Endothelial cell of umbilical vein (primary cell): Measurements from ENCODE around the gene UCKL1. TPM values are rescaled to one million over a fixed set of nuclear protein-coding genes. Genes with fewer than 3 reads are reported as not detected.

Experiments used
- BruUV-seq: library from RNA; stranded (reverse); fragments of 400-500 nt; replicated peaks from 2 replicates; lab custom pipeline; 2021; lab: Mats Ljungman, UMichigan
- CTCF ChIA-PET: fragments of 300-600, 350-600 bp; sonication (Branson Sonifier 250); formaldehyde crosslinking; loops from one replicate; lab custom pipeline; 2021; ENCODE audit warnings: antibody characterized with exemption, inconsistent platforms; lab: Charles Lee
- POLR2A ChIA-PET: fragments of 300-600, 350-600 bp; sonication (Branson Sonifier 250); formaldehyde crosslinking; loops from one replicate; lab custom pipeline; 2021; ENCODE audit warnings: antibody characterized with exemption, inconsistent platforms; lab: Charles Lee
- DNase-seq: peaks from one replicate; pipeline ENCODE4 v3.0.0-alpha.2; 2011; ENCODE audit warnings: low read depth, low spot score
- FAIRE-seq: peaks from 2 replicates; lab custom pipeline; 2011; peaks lifted over from hg19 to GRCh38; lab: Jason Lieb, UNC
- H2AFZ ChIP-seq: 2 replicates; pipeline ENCODE4 v1.6.0; 2012; ENCODE audit warnings: low read depth, low read length, control low read depth, inconsistent platforms
- H3K27ac ChIP-seq: 2 replicates; pipeline ENCODE4 v1.5.1; 2011; ENCODE audit warnings: low read depth, mild to moderate bottlenecking, control low read depth, low read length, moderate library complexity; ENCODE audit not compliant: insufficient read depth
- H3K27me3 ChIP-seq, 2 experiments: 2 replicates each; pipeline versions ENCODE4 v1.6.0 to v1.6.1; 2011; ENCODE audit warnings: low read length in 2 of 2, mixed read lengths in 1 of 2; ENCODE audit not compliant: control insufficient read depth in 2 of 2, insufficient read depth in 2 of 2
- H3K36me3 ChIP-seq, 2 experiments: 2 replicates in 1 of 2; 3 replicates in 1 of 2; pipeline ENCODE4 v1.5.1; 2011; ENCODE audit warnings: low read length in 2 of 2, mild to moderate bottlenecking in 1 of 2, moderate library complexity in 1 of 2; ENCODE audit not compliant: control insufficient read depth in 2 of 2, insufficient read depth in 2 of 2; ENCODE audit errors: extremely low read depth in 1 of 2
- H3K4me1 ChIP-seq: 3 replicates; pipeline ENCODE4 v1.5.1; 2011; ENCODE audit warnings: mild to moderate bottlenecking, low read length; ENCODE audit not compliant: control insufficient read depth, insufficient read depth; ENCODE audit errors: extremely low read depth
- H3K4me2 ChIP-seq: 2 replicates; pipeline ENCODE4 v1.6.1; 2011; ENCODE audit warnings: low read length, control low read depth, mixed read lengths; ENCODE audit not compliant: insufficient read depth
- H3K4me3 ChIP-seq, 3 experiments: fragments of 200-600 bp in 1 of 3; sonication (generic), shearing (Covaris generic) in 1 of 3; replicated peaks in 1 of 3; 2 replicates each; pipeline ENCODE4 v1.5.1; 2011 to 2016; ENCODE audit warnings: control low read depth in 3 of 3, low read length in 3 of 3, mild to moderate bottlenecking in 2 of 3, inconsistent platforms in 1 of 3, low read depth in 1 of 3, moderate library complexity in 1 of 3; ENCODE audit not compliant: insufficient read depth in 1 of 3
- H3K79me2 ChIP-seq: 2 replicates; pipeline ENCODE4 v1.6.0; 2012; ENCODE audit warnings: low read length, inconsistent platforms; ENCODE audit not compliant: control insufficient read depth, insufficient read depth
- H3K9ac ChIP-seq: replicated peaks from 2 replicates; pipeline ENCODE3; 2011; ENCODE audit warnings: low read length, control low read depth; ENCODE audit not compliant: insufficient read depth; ENCODE audit errors: extremely low read depth
- H3K9me1 ChIP-seq: replicated peaks from 3 replicates; pipeline ENCODE4 v1.6.0; 2011; ENCODE audit warnings: mild to moderate bottlenecking, low read length; ENCODE audit not compliant: control insufficient read depth, insufficient read depth; ENCODE audit errors: extremely low read depth
- H3K9me3 ChIP-seq: replicated peaks from 2 replicates; pipeline ENCODE4 v1.5.1; 2012; ENCODE audit warnings: low read length, inconsistent platforms; ENCODE audit not compliant: control insufficient read depth, insufficient read depth
- H4K20me1 ChIP-seq: replicated peaks from 2 replicates; pipeline ENCODE3; 2011; ENCODE audit warnings: mild to moderate bottlenecking, low read length; ENCODE audit not compliant: control insufficient read depth, insufficient read depth; ENCODE audit errors: extremely low read depth
- CTCF ChIP-seq, 2 donors: IDR thresholded peaks; 1 replicate in 1 of 2; 2 replicates in 1 of 2; pipeline ENCODE4 v1.5.1; 2011; ENCODE audit warnings: low read length in 2 of 2, mild to moderate bottlenecking in 2 of 2, moderate library complexity in 2 of 2, control low read depth in 1 of 2, inconsistent platforms in 1 of 2, low read depth in 1 of 2; ENCODE audit not compliant: insufficient read depth in 1 of 2; ENCODE audit errors: extremely low read depth in 1 of 2
- GATA2 ChIP-seq: IDR thresholded peaks from 2 replicates; pipeline ENCODE4 v1.7.0; 2011; ENCODE audit warnings: low read depth, mild to moderate bottlenecking, moderate library complexity, mixed read lengths, low read length; ENCODE audit not compliant: insufficient read length, insufficient read depth
- MYC ChIP-seq: IDR thresholded peaks from one replicate; pipeline ENCODE4 v1.6.1; 2011; ENCODE audit warnings: mild to moderate bottlenecking, low read depth, low read length
- dilution Hi-C: fragments of 300-500 bp; cut with MboI; formaldehyde crosslinking; loops from one replicate; pipeline ENCODE4 v1.15.0; 2019; ENCODE audit warnings: low sequenced_read_pairs; ENCODE audit not compliant: extremely low pct_ligation_motif_present
- intact Hi-C: fragments of 100-400 bp; cut with micrococcal nuclease; formaldehyde crosslinking; loops from one replicate; pipeline ENCODE4 v1.10.0; 2022
- polyA plus RNA-seq, 4 experiments: library from polyadenylated mRNA; depleted of rRNA in 3 of 4; stranded (reverse) in 3 of 4; unstranded in 1 of 4; fragments of >200 nt; gene quantifications; 2 replicates each; pipeline versions ENCODE4 v1.2.1 to v1.2.3, GENCODE V29; 2011 to 2012; ENCODE audit warnings: missing spikeins in 1 of 4
- total RNA-seq: library from RNA; stranded (reverse); gene quantifications from 2 replicates; pipeline ENCODE4 v1.2.3, GENCODE V29; 2021

The UCKL1 gene
- total and polyA plus RNA-seq, 2 donors (not counting 3 experiments of a cell fraction or from before 2014, with no cell fraction given): 51.1 to 78.8 TPM

DNA sequence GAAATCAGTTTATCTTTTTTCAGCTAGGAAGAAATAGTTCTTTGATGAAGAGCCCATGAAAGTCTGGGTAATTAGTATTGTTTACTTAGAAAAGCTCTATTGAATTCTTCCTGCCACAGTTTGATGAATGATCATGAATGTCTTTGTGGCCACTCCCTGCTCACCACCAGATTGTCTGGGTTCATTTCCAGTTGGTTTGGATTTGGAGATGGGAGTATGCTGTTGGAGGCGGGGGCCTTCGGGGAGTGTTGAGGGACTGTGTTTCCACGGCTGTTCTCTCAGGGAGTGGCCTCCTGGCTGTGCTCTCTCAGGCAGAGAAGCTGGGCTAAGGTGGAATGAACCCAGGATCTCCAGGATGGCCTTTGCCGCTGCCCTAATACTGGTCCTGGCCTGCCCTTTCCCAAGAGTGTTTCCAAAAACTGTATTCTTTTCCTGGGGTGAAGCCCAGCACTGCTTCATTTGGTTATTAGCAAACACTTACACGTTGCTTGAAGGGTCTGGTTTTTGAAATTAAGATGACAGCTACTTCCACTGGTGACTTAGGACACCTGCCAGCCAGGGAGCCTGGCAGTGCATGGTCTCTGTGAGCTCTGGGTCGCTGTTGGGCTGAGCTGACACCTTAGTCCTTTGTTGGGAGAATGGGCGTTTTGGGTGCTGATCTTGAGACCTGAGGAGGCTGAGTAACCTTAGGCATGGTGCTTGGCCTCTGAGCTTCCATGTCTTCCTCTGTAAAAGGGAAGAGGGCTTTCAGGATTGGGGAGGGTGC is 47.9 kb upstream of the UCKL1 start:
- Histone ChIP-seq H3K27me3 (no peaks in the 10 kb centered on the region), H3K4me3 (no peak overlapping the region), H3K27ac (no peak overlapping the region), H3K36me3 (peaks cover 12 to 56% of the 10 kb centered on the region in 2 experiments), H3K9me1 (no peaks in the 10 kb centered on the region), H3K9ac (no peak overlapping the region), H3K4me2 (no peak overlapping the region), H3K4me1 (peaks cover 2% of the 10 kb centered on the region), H3K9me3 (no peaks in the 10 kb centered on the region), H2AFZ (no peak overlapping the region), H4K20me1 (no peaks in the 10 kb centered on the region), H3K79me2 (no peaks in the 10 kb centered on the region)
- TF ChIP-seq MYC: no peak
- no TSS peak for BruUV-seq
- dilution Hi-C loops: no loop called here
- CTCF ChIA-PET: no interaction called here
- intact Hi-C loops: no loop called here
- POLR2A ChIA-PET: no interaction called here
- no peak for FAIRE-seq
- DNase-seq: no peak

DNA sequence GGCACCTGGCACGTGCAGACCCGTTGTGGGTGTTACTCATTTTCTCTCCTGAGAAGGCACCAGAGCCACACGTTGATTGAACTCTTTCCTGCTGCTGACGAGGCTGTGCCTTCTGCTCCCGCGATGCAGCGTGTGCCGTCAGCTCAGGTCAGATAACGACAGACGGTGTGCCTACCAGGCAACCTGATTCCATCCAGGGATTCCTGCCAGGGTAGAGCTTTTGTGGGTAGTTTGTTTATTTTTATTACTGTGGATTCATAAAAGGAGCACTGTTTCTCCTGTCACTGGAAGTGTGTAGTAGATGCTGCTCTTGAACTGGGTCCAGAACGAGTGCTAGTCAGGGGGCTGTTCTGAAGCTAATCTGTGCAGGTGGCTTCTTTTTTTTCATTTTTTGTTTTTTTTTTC is 45.4 kb upstream of the UCKL1 start:
- dilution Hi-C loops (no loop called here), intact Hi-C loops (no loop called here)
- H3K9ac ChIP-seq: no peak overlapping the region
- BruUV-seq: no TSS peak
- ChIA-PET CTCF (interaction anchor here (1.0 kb wide), 1 partner anchor 37 kb away, joined by 3 read pairs; no protein-coding TSS in a partner anchor), POLR2A (no interaction called here)
- no peaks in the 10 kb centered on the region for H3K4me1 ChIP-seq
- H3K4me2 ChIP-seq: no peak overlapping the region
- FAIRE-seq (no peak), DNase-seq (no peak)
- no peak overlapping the region for H3K27ac ChIP-seq
- H4K20me1 ChIP-seq: no peaks in the 10 kb centered on the region
- H3K9me3 ChIP-seq: no peaks in the 10 kb centered on the region
- H3K36me3 ChIP-seq: peaks cover 8 to 54% of the 10 kb centered on the region in 2 experiments
- H3K9me1 ChIP-seq: no peaks in the 10 kb centered on the region
- TF ChIP-seq CTCF (IDR thresholded peaks at IDR 0.05; ENCODE audit: extremely low read depth in 1 of 2, insufficient read depth in 1 of 2, low read depth in 1 of 2, low read length in 2 of 2): no peak
- no peak for TF ChIP-seq MYC
- TF ChIP-seq GATA2: no peak
- H3K4me3 ChIP-seq: no peak overlapping the region
- no peaks in the 10 kb centered on the region for H3K79me2 ChIP-seq
- no peaks in the 10 kb centered on the region for H3K27me3 ChIP-seq
- H2AFZ ChIP-seq: no peak overlapping the region
